Subcutaneous adipose tissue (tissue), 4 donors: Measurements from ENCODE around the gene AGMO. TPM values are rescaled to one million over a fixed set of nuclear protein-coding genes. Genes with fewer than 3 reads are reported as not detected.

Experiments
- CTCF ChIP-seq: fragments of 450-650 bp; IDR thresholded peaks from one replicate; pipeline ENCODE4 v1.5.1; 2016; ENCODE audit warnings: low read depth, mild to moderate bottlenecking, control low read depth, antibody characterized with exemption, moderate library complexity
- total RNA-seq, 4 donors: library from RNA; depleted of rRNA; stranded (reverse); fragments of >200 nt; gene quantifications; one replicate each; pipeline ENCODE4 v1.1.0, GENCODE V29; 2016

Gene AGMO
- total RNA-seq, 4 donors from 2014 or later: 2.4 to 28.6 (median 10.2) TPM

- TF ChIP-seq CTCF: no peak
Observed at GRCh38 chr7:15403751-15404150, 158.1 kb downstream of the AGMO start.

GRCh38 chr7:15403315-15403714 lies 158.5 kb downstream of the AGMO start:
- TF ChIP-seq CTCF: no peak

- no peak for TF ChIP-seq CTCF
Observed at GRCh38 chr7:15402436-15403136, 159.2 kb downstream of the AGMO start.

GRCh38 chr7:15400440-15400839 lies 161.4 kb downstream of the AGMO start:
- no peak for TF ChIP-seq CTCF

GRCh38 chr7:15399441-15399840 lies 162.4 kb downstream of the AGMO start:
- no peak for TF ChIP-seq CTCF

GRCh38 chr7:15397922-15398760 lies 163.7 kb downstream of the AGMO start:
- TF ChIP-seq CTCF: no peak

- TF ChIP-seq CTCF: no peak
Observed at GRCh38 chr7:15397159-15397550, 164.7 kb downstream of the AGMO start.
